Measurements from ENCODE around the gene LTBP1. TPM values are rescaled to one million over a fixed set of nuclear protein-coding genes. Genes with fewer than 3 reads are reported as not detected.

Gene LTBP1
- total and polyA plus RNA-seq, 10 of the 15 experiments (the other 5 are each of a cell fraction or from before 2014, with no cell fraction given): 0.01 to 0.28 (median 0.12) TPM; not detected in 2

DNA sequence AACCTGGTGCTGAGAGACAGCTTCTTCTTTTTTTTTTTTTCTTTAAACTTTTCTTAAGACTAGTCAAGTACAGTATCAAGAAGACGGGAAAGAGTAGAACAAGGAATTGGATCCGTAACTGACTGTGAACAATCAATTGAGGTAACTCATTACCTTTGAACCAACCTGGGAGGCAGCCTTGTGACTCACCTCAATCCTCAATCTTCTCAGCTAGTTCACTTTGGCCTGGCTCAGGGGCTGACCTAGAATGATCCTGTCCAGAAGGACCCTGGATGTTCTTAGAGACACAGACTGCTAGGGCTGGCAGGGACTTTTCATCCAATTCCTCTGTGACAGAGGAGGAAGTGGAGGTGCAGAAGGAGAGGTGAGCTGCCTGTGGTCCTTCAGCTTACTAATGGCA is 1.5 kb upstream of the LTBP1 start (continued):
- TF ChIP-seq ZZZ3 (IDR thresholded peaks at IDR 0.05; ENCODE audit: control insufficient read depth, insufficient read length, low read depth): no peak
- no peak for TF ChIP-seq ZBED1 (IDR thresholded peaks at IDR 0.05; ENCODE audit: borderline replicate concordance)
- no peak for TF ChIP-seq SUZ12 (IDR thresholded peaks at IDR 0.05; ENCODE audit: unreplicated experiment)
- no peak for TF ChIP-seq ASH2L (IDR thresholded peaks at IDR 0.05; ENCODE audit: borderline replicate concordance, low read depth)
- no peak for TF ChIP-seq ETV6 (conservative IDR thresholded peaks at IDR 0.05 in 1 of 2, IDR thresholded peaks at IDR 0.05 in 1 of 2; ENCODE audit: borderline replicate concordance in 1 of 2, low read depth in 1 of 2)
- TF ChIP-seq, protein P1, sequence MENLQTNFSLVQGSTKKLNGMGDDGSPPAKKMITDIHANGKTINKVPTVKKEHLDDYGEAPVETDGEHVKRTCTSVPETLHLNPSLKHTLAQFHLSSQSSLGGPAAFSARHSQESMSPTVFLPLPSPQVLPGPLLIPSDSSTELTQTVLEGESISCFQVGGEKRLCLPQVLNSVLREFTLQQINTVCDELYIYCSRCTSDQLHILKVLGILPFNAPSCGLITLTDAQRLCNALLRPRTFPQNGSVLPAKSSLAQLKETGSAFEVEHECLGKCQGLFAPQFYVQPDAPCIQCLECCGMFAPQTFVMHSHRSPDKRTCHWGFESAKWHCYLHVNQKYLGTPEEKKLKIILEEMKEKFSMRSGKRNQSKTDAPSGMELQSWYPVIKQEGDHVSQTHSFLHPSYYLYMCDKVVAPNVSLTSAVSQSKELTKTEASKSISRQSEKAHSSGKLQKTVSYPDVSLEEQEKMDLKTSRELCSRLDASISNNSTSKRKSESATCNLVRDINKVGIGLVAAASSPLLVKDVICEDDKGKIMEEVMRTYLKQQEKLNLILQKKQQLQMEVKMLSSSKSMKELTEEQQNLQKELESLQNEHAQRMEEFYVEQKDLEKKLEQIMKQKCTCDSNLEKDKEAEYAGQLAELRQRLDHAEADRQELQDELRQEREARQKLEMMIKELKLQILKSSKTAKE (IDR thresholded peaks at IDR 0.05; ENCODE audit: low read depth, poor library complexity, severe bottlenecking): no peak
- TF ChIP-seq CHD2 (IDR thresholded peaks at IDR 0.05; ENCODE audit: borderline replicate concordance, low read depth, low read length): no peak
- TF ChIP-seq, protein P2, sequence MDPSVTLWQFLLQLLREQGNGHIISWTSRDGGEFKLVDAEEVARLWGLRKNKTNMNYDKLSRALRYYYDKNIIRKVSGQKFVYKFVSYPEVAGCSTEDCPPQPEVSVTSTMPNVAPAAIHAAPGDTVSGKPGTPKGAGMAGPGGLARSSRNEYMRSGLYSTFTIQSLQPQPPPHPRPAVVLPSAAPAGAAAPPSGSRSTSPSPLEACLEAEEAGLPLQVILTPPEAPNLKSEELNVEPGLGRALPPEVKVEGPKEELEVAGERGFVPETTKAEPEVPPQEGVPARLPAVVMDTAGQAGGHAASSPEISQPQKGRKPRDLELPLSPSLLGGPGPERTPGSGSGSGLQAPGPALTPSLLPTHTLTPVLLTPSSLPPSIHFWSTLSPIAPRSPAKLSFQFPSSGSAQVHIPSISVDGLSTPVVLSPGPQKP (IDR thresholded peaks at IDR 0.05; ENCODE audit: low read depth, low read length): no peak
- TF ChIP-seq CBFB (IDR thresholded peaks at IDR 0.05; ENCODE audit: low read depth): no peak
- no peak for TF ChIP-seq HDGF (IDR thresholded peaks at IDR 0.05)
- no peak for TF ChIP-seq JUNB (IDR thresholded peaks at IDR 0.05)
- TF ChIP-seq ZNF622 (IDR thresholded peaks at IDR 0.05): no peak

Data from GM12878 (cell line).